IMR-90 (cell line): ENCODE data around the gene MTF1. TPM values are rescaled to one million over a fixed set of nuclear protein-coding genes. Genes with fewer than 3 reads are reported as not detected.

Experiments used
- ATAC-seq: fragments of 200-7000 bp; cut with Tn5 transposase; 2 replicates; pipeline ENCODE4 v1.9.1; 2020; ENCODE audit warnings: low read depth, mild to moderate bottlenecking, moderate library complexity
- BruUV-seq: library from RNA; stranded (reverse); fragments of 400-500 nt; replicated peaks from 2 replicates; lab custom pipeline; 2021; lab: Mats Ljungman, UMichigan
- CTCF ChIA-PET: fragments of 300-600 bp; formaldehyde crosslinking; extraction: SDS; loops from one replicate; lab custom pipeline; 2021; ENCODE audit warnings: antibody characterized with exemption; lab: Yijun Ruan, JAX
- POLR2A ChIA-PET: fragments of 300-600 bp; sonication (Branson Sonifier 250); formaldehyde crosslinking; loops from one replicate; lab custom pipeline; 2022; ENCODE audit warnings: antibody characterized with exemption; ENCODE audit not compliant: unreplicated experiment; lab: Charles Lee
- DNase-seq: peaks from one replicate; pipeline ENCODE4 v3.0.0; 2013
- H2AFZ ChIP-seq: replicated peaks from 2 replicates; pipeline ENCODE3; 2013; ENCODE audit warnings: low read length, mild to moderate bottlenecking; ENCODE audit not compliant: poor library complexity
- H2AK5ac ChIP-seq: 2 replicates; pipeline ENCODE4 v1.6.1; 2013; ENCODE audit warnings: low read depth, low read length, inconsistent platforms
- H2AK9ac ChIP-seq: replicated peaks from 2 replicates; pipeline ENCODE3; 2013; ENCODE audit warnings: mild to moderate bottlenecking, low read depth, low read length, moderate library complexity; ENCODE audit not compliant: poor library complexity
- H2BK120ac ChIP-seq: 2 replicates; pipeline ENCODE4 v1.6.1; 2013; ENCODE audit warnings: low read depth, low read length, inconsistent platforms
- H2BK15ac ChIP-seq: 3 replicates; pipeline ENCODE4 v1.6.1; 2013; ENCODE audit warnings: low read depth, low read length, inconsistent platforms
- H2BK20ac ChIP-seq: 2 replicates; pipeline ENCODE4 v1.6.1; 2013; ENCODE audit warnings: low read depth, mild to moderate bottlenecking, inconsistent platforms, low read length, moderate library complexity
- H2BK5ac ChIP-seq: 2 replicates; pipeline ENCODE4 v1.6.1; 2013; ENCODE audit warnings: mild to moderate bottlenecking, low read depth, low read length, inconsistent platforms; ENCODE audit not compliant: poor library complexity, severe bottlenecking
- H3K14ac ChIP-seq: replicated peaks from 2 replicates; pipeline ENCODE4 v1.6.1; 2013; ENCODE audit warnings: low read depth, low read length, inconsistent platforms
- H3K18ac ChIP-seq: 2 replicates; pipeline ENCODE4 v1.6.1; 2013; ENCODE audit warnings: low read depth, low read length, control low read depth
- H3K23ac ChIP-seq: 2 replicates; pipeline ENCODE4 v1.6.1; 2013; ENCODE audit warnings: low read depth, low read length, inconsistent platforms
- H3K27ac ChIP-seq: 2 replicates; pipeline ENCODE4 v1.5.1; 2013; ENCODE audit warnings: mild to moderate bottlenecking, control low read depth, low read length; ENCODE audit not compliant: insufficient read depth
- H3K27me3 ChIP-seq: 2 replicates; pipeline ENCODE4 v1.6.1; 2013; ENCODE audit warnings: low read length; ENCODE audit not compliant: control insufficient read depth, insufficient read depth
- H3K36me3 ChIP-seq: 2 replicates; pipeline ENCODE4 v1.6.1; 2013; ENCODE audit warnings: low read length, mixed read lengths; ENCODE audit not compliant: control insufficient read depth, insufficient read depth
- H3K4ac ChIP-seq: 2 replicates; pipeline ENCODE4 v1.6.1; 2013; ENCODE audit warnings: low read depth, low read length, inconsistent platforms
- H3K4me1 ChIP-seq: 2 replicates; pipeline ENCODE4 v1.6.1; 2013; ENCODE audit warnings: low read length, mixed read lengths; ENCODE audit not compliant: control insufficient read depth, insufficient read depth
- H3K4me2 ChIP-seq: 2 replicates; pipeline ENCODE4 v1.6.1; 2013; ENCODE audit warnings: low read depth, mild to moderate bottlenecking, control low read depth, low read length, moderate library complexity
- H3K4me3 ChIP-seq: 2 replicates; pipeline ENCODE4 v1.5.1; 2013; ENCODE audit warnings: low read depth, mild to moderate bottlenecking, control low read depth, low read length, moderate library complexity; ENCODE audit not compliant: insufficient read depth
- H3K56ac ChIP-seq: 2 replicates; pipeline ENCODE4 v1.6.1; 2013; ENCODE audit warnings: low read length, inconsistent platforms; ENCODE audit not compliant: insufficient read depth; ENCODE audit errors: extremely low read depth
- H3K79me1 ChIP-seq, 2 experiments: 2 replicates each; pipeline ENCODE4 v1.6.1; 2013; ENCODE audit warnings: low read length in 2 of 2, inconsistent platforms in 1 of 2, low read depth in 1 of 2
- H3K9ac ChIP-seq: 2 replicates; pipeline ENCODE4 v1.6.1; 2013; ENCODE audit warnings: low read depth, low read length, control low read depth
- H3K9me1 ChIP-seq: 2 replicates; pipeline ENCODE4 v1.6.1; 2013; ENCODE audit warnings: low read length, inconsistent platforms; ENCODE audit not compliant: insufficient read depth
- H3K9me3 ChIP-seq: 2 replicates; pipeline ENCODE4 v1.6.1; 2013; ENCODE audit warnings: low read length; ENCODE audit not compliant: control insufficient read depth, insufficient read depth
- H4K20me1 ChIP-seq: 2 replicates; pipeline ENCODE4 v1.6.1; 2013; ENCODE audit warnings: low read length, inconsistent platforms; ENCODE audit not compliant: insufficient read depth
- H4K5ac ChIP-seq: 2 replicates; pipeline ENCODE4 v1.6.1; 2013; ENCODE audit warnings: mild to moderate bottlenecking, low read depth, low read length, control low read depth
- H4K8ac ChIP-seq, 2 experiments: 2 replicates each; pipeline ENCODE4 v1.6.1; 2013; ENCODE audit warnings: low read depth in 2 of 2, low read length in 2 of 2, control low read depth in 1 of 2, inconsistent platforms in 1 of 2
- H4K91ac ChIP-seq: 2 replicates; pipeline ENCODE4 v1.6.1; 2013; ENCODE audit warnings: low read depth, low read length, inconsistent platforms; ENCODE audit not compliant: insufficient read depth
- BHLHE40 ChIP-seq: fragments of 150-350 bp; IDR thresholded peaks from 2 replicates; pipeline ENCODE4 v1.6.1; 2016; ENCODE audit warnings: mild to moderate bottlenecking, low read depth, low read length
- CEBPB ChIP-seq: IDR thresholded peaks from 2 replicates; pipeline ENCODE4 v1.6.1; 2012; ENCODE audit warnings: low read depth, low read length, improper control_type of control experiment
- CHD1 ChIP-seq: IDR thresholded peaks from 2 replicates; pipeline ENCODE4 v1.6.1; 2012; ENCODE audit warnings: low read depth, low read length, improper control_type of control experiment
- FOS ChIP-seq: fragments of 150-350 bp; IDR thresholded peaks from 2 replicates; pipeline ENCODE4 v1.6.1; 2016; ENCODE audit warnings: low read depth, low read length
- MAFK ChIP-seq: IDR thresholded peaks from 2 replicates; pipeline ENCODE4 v1.6.1; 2012; ENCODE audit warnings: low read depth, low read length, improper control_type of control experiment
- NFE2L2 ChIP-seq: fragments of 150-350 bp; IDR thresholded peaks from 2 replicates; pipeline ENCODE4 v1.6.1; 2016; ENCODE audit warnings: low read depth, mild to moderate bottlenecking, low read length
- POLR2A ChIP-seq: IDR thresholded peaks from 2 replicates; pipeline ENCODE4 v1.6.1; 2012; ENCODE audit warnings: mild to moderate bottlenecking, low read depth, low read length
- RAD21 ChIP-seq: IDR thresholded peaks from 2 replicates; pipeline ENCODE4 v1.6.1; 2012; ENCODE audit warnings: low read length, improper control_type of control experiment
- RCOR1 ChIP-seq: IDR thresholded peaks from 2 replicates; pipeline ENCODE4 v1.6.1; 2012; ENCODE audit warnings: mild to moderate bottlenecking, low read length, improper control_type of control experiment; ENCODE audit not compliant: insufficient replicate concordance
- SMC3 ChIP-seq: fragments of 150-350 bp; IDR thresholded peaks from 2 replicates; pipeline ENCODE4 v1.6.1; 2016; ENCODE audit warnings: low read depth, mild to moderate bottlenecking, antibody characterized with exemption, low read length, moderate library complexity
- WGBS, 2 experiments: methylation state at CpG; one replicate each; pipeline versions ENCODE4 v1.1.5 to v1.1.7; 2013; ENCODE audit warnings: missing lambda C conversion rate in 2 of 2; ENCODE audit not compliant: insufficient read length in 1 of 2; ENCODE audit errors: extremely low coverage in 2 of 2; 5-methylcytosine and 5-hydroxymethylcytosine counted together
- dilution Hi-C: fragments of 300-500 bp; cut with HindIII; formaldehyde crosslinking; loops from one replicate; pipeline ENCODE4 v1.14.3; 2018; ENCODE audit warnings: low sequenced_read_pairs; ENCODE audit not compliant: unreplicated experiment
- in situ Hi-C: fragments of 300-500 bp; cut with MboI; formaldehyde crosslinking; loops from 3 replicates; pipeline ENCODE4 v1.14.3; 2019; ENCODE audit warnings: low sequenced_read_pairs, inconsistent platforms, mixed read lengths
- intact Hi-C: fragments of 100-400 bp; cut with micrococcal nuclease; formaldehyde crosslinking; loops from 2 replicates; pipeline ENCODE4 v1.10.0; 2022
- polyA plus RNA-seq, 3 experiments: library from polyadenylated mRNA; depleted of rRNA; stranded (reverse); fragments of >200 nt; gene quantifications; 2 replicates each; pipeline ENCODE4 v1.2.3, GENCODE V29; 2012; ENCODE audit warnings: low replicate concordance in 1 of 3
- total RNA-seq: library from RNA; depleted of rRNA; stranded (reverse); fragments of >200 nt; gene quantifications from 2 replicates; pipeline ENCODE4 v1.2.3, GENCODE V29; 2012
- TF ChIP-seq, protein P1 (sequence below): fragments of 150-350 bp; IDR thresholded peaks from 2 replicates; pipeline ENCODE4 v1.6.1; 2017; ENCODE audit warnings: mild to moderate bottlenecking, antibody characterized with exemption, low read length, low read depth
- TF ChIP-seq, protein P2 (sequence below): conservative IDR thresholded peaks from 2 replicates; pipeline ENCODE4 v1.5.1; 2012; ENCODE audit warnings: mild to moderate bottlenecking, low read depth, low read length, improper control_type of control experiment
- TF ChIP-seq, protein P3 (sequence below): fragments of 150-350 bp; IDR thresholded peaks from 2 replicates; pipeline ENCODE4 v1.6.1; 2016; ENCODE audit warnings: low read depth, mild to moderate bottlenecking, low read length, moderate library complexity, borderline replicate concordance

The MTF1 gene
- total and polyA plus RNA-seq, 2 of the 4 experiments (the other 2 are of a cell fraction), result 2.3 to 4.7 TPM

DNA sequence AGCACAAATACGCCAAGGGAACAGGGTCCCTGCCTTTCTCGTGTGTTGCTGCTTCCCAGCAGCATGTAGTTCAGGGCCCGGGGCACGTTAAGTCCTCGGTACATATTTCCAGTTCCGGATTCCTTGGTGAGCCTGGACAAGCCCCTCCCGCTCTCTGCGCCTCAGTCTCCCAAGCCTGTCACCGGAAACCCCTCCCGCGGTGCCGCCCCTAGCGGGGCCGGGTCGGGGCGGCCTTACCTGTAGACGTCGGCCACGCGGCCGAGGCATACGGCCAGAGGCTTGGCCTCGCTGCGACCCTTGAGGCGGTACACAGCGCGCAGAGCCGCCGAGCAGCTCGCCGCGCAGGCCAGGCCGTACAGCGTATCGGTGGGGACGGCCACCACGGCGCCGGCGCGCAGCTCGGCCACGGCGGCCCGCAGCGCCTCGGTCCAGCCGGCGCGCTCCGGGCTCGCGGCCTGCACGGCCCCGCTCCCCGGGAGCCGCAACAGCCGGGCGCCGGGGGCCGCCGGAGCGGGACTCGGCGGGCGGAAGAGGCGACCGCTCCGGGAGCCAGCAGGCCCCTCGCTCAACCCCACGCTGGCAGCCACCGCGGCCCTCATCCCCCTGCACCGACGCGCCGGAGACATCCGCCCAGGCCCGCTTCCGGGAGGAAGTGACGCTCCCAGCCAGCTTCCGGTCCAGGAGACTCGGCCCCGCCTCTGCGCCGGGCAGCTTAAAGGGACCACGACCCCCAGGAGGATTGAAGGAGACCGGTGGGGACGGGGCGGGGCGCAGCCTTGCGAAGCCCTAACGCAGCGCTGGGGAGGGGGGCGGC, 51.6 kb downstream of the MTF1 start, which contains the start of the genes C1orf122 and YRDC:
C1orf122 (plus strand) TSS at position 236 of the 814 bp plus-strand sequence. CDS start 615 bp downstream, outside the sequence.
YRDC (minus strand) TSS at position 654 of the 814 bp plus-strand sequence; CDS start at position 626, 28 bp downstream.
- dilution Hi-C loops (no loop called here), intact Hi-C loops (loop anchor here (1.0 to 10.0 kb wide), 3 partner anchors 53 to 203 kb away; partner anchors contain the start of gene CDCA8), in situ Hi-C loops (no loop called here)
- Histone ChIP-seq H3K79me1 (peaks cover 36 to 58% of the 10 kb centered on the region in 2 experiments), H4K8ac (peak within 1 kb of the TSS; percentile 71 to 88), H2BK5ac (peak within 1 kb of the TSS; percentile 70), H3K4me1 (peaks cover 6% of the 10 kb centered on the region; the same call in 1 of the 2 replicates), H3K18ac (no peak within 1 kb of the TSS; the same call in 1 of the 2 replicates), H2BK20ac (no peak within 1 kb of the TSS), H3K4me3 (peak within 1 kb of the TSS; percentile 90), H2AK9ac (peak within 1 kb of the TSS; percentile 88), H3K9ac (peak within 1 kb of the TSS; percentile 81), H2BK120ac (no peak within 1 kb of the TSS), H3K9me3 (no peaks in the 10 kb centered on the region), H3K27ac (peak within 1 kb of the TSS; percentile 88), H3K4me2 (peak within 1 kb of the TSS; percentile 90), H4K5ac (peak within 1 kb of the TSS; percentile 14), H3K4ac (peak within 1 kb of the TSS; percentile 85), H2BK15ac (no peak within 1 kb of the TSS), H3K36me3 (peaks cover 30% of the 10 kb centered on the region), H3K56ac (peak within 1 kb of the TSS; percentile 61; the same call in 1 of the 2 replicates), H3K14ac (peak within 1 kb of the TSS; percentile 78), H4K91ac (peak within 1 kb of the TSS; percentile 44), H4K20me1 (peaks cover 24% of the 10 kb centered on the region), H3K23ac (peak within 1 kb of the TSS; percentile 72), H3K9me1 (peaks cover 5% of the 10 kb centered on the region; the same call in 1 of the 2 replicates), H2AK5ac (peak within 1 kb of the TSS; percentile 79), H2AFZ (peak within 1 kb of the TSS; percentile 94), H3K27me3 (no peaks in the 10 kb centered on the region)
- DNase-seq, result peak; percentile 92
- WGBS, 2 experiments, result 0% methylated on average over 30 of the region's 95 CpGs; no CpG with 5 or more reads in 1 of the 2 experiments
- ATAC-seq, result peak; percentile 84
- ChIA-PET CTCF (interaction anchor here (0.6 to 1.5 kb wide), 5 partner anchors 9 to 205 kb away, joined by 3 to 7 read pairs (median 4); partner anchors contain the start of gene MTF1), POLR2A (interaction anchor here (0.6 to 1.1 kb wide), 6 partner anchors 35 to 1754 kb away, joined by 3 to 17 read pairs (median 4); partner anchors contain the start of gene DNALI1)
- TSS peak; percentile 3 for BruUV-seq
- TF ChIP-seq POLR2A (peak; percentile 92), RCOR1 (no peak), CHD1 (peak; percentile 48; the same call in 1 of the 2 replicates), SMC3 (no peak), FOS (no peak), BHLHE40 (no peak), NFE2L2 (no peak), CEBPB (no peak), MAFK (no peak), RAD21 (no peak)
- TF ChIP-seq, protein P1, sequence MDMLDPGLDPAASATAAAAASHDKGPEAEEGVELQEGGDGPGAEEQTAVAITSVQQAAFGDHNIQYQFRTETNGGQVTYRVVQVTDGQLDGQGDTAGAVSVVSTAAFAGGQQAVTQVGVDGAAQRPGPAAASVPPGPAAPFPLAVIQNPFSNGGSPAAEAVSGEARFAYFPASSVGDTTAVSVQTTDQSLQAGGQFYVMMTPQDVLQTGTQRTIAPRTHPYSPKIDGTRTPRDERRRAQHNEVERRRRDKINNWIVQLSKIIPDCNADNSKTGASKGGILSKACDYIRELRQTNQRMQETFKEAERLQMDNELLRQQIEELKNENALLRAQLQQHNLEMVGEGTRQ, result no peak
- TF ChIP-seq, protein P2, sequence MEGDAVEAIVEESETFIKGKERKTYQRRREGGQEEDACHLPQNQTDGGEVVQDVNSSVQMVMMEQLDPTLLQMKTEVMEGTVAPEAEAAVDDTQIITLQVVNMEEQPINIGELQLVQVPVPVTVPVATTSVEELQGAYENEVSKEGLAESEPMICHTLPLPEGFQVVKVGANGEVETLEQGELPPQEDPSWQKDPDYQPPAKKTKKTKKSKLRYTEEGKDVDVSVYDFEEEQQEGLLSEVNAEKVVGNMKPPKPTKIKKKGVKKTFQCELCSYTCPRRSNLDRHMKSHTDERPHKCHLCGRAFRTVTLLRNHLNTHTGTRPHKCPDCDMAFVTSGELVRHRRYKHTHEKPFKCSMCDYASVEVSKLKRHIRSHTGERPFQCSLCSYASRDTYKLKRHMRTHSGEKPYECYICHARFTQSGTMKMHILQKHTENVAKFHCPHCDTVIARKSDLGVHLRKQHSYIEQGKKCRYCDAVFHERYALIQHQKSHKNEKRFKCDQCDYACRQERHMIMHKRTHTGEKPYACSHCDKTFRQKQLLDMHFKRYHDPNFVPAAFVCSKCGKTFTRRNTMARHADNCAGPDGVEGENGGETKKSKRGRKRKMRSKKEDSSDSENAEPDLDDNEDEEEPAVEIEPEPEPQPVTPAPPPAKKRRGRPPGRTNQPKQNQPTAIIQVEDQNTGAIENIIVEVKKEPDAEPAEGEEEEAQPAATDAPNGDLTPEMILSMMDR, result no peak
- TF ChIP-seq, protein P3, sequence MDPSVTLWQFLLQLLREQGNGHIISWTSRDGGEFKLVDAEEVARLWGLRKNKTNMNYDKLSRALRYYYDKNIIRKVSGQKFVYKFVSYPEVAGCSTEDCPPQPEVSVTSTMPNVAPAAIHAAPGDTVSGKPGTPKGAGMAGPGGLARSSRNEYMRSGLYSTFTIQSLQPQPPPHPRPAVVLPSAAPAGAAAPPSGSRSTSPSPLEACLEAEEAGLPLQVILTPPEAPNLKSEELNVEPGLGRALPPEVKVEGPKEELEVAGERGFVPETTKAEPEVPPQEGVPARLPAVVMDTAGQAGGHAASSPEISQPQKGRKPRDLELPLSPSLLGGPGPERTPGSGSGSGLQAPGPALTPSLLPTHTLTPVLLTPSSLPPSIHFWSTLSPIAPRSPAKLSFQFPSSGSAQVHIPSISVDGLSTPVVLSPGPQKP, result no peak
